ENCODE data around the gene SLF2.

The SLF2 gene

DNA sequence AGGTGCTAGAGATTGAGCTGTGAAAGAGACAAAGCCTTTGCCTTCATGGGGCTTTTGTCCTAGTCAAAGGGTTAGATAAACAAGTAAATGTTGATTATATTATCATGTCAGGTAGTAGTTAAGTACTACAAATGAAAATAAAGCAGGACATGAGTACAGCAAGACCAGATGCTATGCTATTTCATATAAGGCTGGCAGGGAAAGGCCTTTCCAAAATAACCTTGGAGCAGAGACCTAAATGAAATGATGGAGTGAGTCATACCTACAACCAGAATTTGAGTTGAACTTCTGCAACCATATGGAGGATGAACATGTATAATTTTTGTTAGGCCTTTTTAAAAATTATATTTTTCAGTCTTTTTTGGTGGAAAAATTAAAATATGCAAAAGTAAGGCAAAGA is 33.0 kb downstream of the SLF2 start:
- no peaks in the 10 kb centered on the region for H3K27me3 ChIP-seq (replicated peaks; ENCODE audit: control insufficient read depth, insufficient read depth, low read length)
- no peak overlapping the region for H3K4me3 ChIP-seq (replicated peaks; ENCODE audit: low read depth, low read length)
- H3K36me3 ChIP-seq (ENCODE audit: control insufficient read depth, insufficient read depth, low read length), result peaks cover 4% of the 10 kb centered on the region
- no peak for DNase-seq (ENCODE audit: extremely low read depth, insufficient read length)
- TF ChIP-seq, protein P1, sequence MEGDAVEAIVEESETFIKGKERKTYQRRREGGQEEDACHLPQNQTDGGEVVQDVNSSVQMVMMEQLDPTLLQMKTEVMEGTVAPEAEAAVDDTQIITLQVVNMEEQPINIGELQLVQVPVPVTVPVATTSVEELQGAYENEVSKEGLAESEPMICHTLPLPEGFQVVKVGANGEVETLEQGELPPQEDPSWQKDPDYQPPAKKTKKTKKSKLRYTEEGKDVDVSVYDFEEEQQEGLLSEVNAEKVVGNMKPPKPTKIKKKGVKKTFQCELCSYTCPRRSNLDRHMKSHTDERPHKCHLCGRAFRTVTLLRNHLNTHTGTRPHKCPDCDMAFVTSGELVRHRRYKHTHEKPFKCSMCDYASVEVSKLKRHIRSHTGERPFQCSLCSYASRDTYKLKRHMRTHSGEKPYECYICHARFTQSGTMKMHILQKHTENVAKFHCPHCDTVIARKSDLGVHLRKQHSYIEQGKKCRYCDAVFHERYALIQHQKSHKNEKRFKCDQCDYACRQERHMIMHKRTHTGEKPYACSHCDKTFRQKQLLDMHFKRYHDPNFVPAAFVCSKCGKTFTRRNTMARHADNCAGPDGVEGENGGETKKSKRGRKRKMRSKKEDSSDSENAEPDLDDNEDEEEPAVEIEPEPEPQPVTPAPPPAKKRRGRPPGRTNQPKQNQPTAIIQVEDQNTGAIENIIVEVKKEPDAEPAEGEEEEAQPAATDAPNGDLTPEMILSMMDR (IDR thresholded peaks at IDR 0.05; ENCODE audit: insufficient read depth, low read length, poor library complexity, severe bottlenecking), result no peak

DNA sequence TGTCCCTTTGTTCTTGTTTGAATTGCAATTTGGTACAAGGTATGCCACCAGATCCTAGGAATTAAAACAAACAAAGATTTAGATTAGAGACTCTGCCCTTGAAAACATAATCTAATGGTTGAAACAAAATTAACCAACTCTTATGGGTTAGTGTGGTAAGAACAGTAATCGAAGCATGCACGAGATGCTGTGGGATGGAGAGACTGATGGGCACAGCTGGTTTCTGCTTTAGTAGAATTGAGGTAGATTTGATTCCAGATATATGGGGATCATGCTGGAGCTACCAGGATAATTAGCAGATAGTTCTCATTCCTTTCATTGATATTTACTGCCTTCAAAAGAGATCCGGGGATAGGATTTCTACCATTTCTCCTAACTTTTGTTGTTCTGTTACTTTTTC is 36.2 kb downstream of the SLF2 start:
- H3K27me3 ChIP-seq (replicated peaks; ENCODE audit: control insufficient read depth, insufficient read depth, low read length), result no peaks in the 10 kb centered on the region
- TF ChIP-seq, protein P1 (IDR thresholded peaks at IDR 0.05; ENCODE audit: insufficient read depth, low read length, poor library complexity, severe bottlenecking), result no peak
- DNase-seq (ENCODE audit: extremely low read depth, insufficient read length), result no peak
- H3K4me3 ChIP-seq (replicated peaks; ENCODE audit: low read depth, low read length), result no peak overlapping the region
- H3K36me3 ChIP-seq (ENCODE audit: control insufficient read depth, insufficient read depth, low read length), result peaks cover 5% of the 10 kb centered on the region

DNA sequence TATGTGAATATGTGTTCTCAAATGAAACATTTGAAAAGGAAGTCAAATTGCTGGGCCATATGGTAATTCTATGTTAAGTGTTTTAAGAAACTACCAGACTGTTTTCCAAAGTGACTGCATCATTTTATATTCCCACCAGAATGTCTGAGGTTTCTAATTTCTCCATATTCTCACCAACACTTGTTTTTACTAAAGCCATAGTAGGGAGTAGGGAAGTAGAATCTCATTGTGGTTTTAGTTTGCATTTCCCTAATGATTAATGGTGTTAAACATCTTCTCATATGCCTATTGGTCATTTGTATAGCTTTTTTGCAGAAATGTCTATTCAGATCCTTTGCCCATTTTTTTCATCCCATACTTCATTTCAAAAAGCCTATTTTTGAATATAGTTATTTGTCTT is 47.5 kb downstream of the SLF2 start:
- DNase-seq (ENCODE audit: extremely low read depth, insufficient read length), result no peak
- TF ChIP-seq, protein P1 (IDR thresholded peaks at IDR 0.05; ENCODE audit: insufficient read depth, low read length, poor library complexity, severe bottlenecking), result no peak
- Histone ChIP-seq H3K4me3 (replicated peaks; ENCODE audit: low read depth, low read length) (no peak overlapping the region), H3K27me3 (replicated peaks; ENCODE audit: control insufficient read depth, insufficient read depth, low read length) (no peaks in the 10 kb centered on the region), H3K36me3 (ENCODE audit: control insufficient read depth, insufficient read depth, low read length) (peaks cover 4% of the 10 kb centered on the region)

DNA sequence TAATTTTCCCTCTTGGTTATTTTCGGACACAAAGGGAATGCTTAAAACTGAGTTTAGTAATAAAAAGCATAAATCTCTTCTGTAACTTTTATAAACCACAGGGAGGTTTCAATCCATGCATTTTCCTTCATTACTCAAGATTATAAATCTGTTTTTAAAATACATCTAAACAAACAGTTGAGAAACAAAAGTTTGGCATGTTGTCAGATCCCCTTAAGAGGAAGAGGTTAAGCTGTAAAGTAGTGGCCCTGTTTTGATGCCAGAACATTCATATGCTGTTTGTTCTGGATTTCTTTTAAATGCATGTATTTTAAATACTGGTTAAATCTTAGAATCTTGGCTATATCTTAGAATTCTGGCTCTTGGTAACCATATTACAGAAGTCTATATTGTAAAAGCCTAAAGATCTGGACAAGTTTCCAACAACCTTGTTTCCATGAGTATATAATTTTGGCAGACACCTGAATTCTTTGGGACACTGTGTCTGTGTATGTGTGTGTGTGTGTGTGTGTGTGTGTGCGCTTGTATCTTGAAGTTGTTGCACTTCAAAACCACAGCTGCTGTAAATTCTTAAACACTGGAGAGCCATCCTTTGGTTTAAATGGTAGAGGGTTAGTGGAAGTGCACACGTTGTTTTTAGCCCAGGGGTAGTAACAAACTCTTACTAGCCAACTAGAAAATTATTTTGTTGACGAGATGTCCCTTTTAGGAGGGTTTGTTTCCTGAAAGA is 49.8 kb downstream of the SLF2 start:
- TF ChIP-seq, protein P1 (IDR thresholded peaks at IDR 0.05; ENCODE audit: insufficient read depth, low read length, poor library complexity, severe bottlenecking), result no peak
- Histone ChIP-seq H3K4me3 (replicated peaks; ENCODE audit: low read depth, low read length) (no peak overlapping the region), H3K27me3 (replicated peaks; ENCODE audit: control insufficient read depth, insufficient read depth, low read length) (no peaks in the 10 kb centered on the region), H3K36me3 (ENCODE audit: control insufficient read depth, insufficient read depth, low read length) (peaks cover 6% of the 10 kb centered on the region)
- DNase-seq (ENCODE audit: extremely low read depth, insufficient read length), result no peak

DNA sequence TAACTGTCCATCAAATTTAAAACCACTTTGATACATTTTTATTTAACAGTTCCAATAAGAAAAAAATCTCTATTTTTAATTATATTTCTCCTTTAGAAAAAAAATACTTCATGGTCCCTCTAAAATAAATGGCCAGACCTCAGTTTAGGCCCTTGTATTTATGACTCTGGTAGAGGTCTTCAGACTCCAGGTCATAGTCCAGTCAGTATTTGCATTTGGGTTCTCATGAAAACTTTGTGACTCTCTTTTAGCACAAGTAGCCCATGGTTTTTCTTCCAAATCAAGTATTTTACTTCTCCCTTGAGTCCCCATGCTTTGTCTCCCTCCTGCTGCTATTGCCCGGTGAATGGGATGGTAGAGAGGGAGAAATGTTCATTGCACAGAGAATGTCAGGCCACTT is 51.1 kb downstream of the SLF2 start:
- H3K27me3 ChIP-seq (replicated peaks; ENCODE audit: control insufficient read depth, insufficient read depth, low read length), result no peaks in the 10 kb centered on the region
- no peak for DNase-seq (ENCODE audit: extremely low read depth, insufficient read length)
- no peak overlapping the region for H3K4me3 ChIP-seq (replicated peaks; ENCODE audit: low read depth, low read length)
- peaks cover 5% of the 10 kb centered on the region for H3K36me3 ChIP-seq (ENCODE audit: control insufficient read depth, insufficient read depth, low read length)
- TF ChIP-seq, protein P1 (IDR thresholded peaks at IDR 0.05; ENCODE audit: insufficient read depth, low read length, poor library complexity, severe bottlenecking), result no peak

DNA sequence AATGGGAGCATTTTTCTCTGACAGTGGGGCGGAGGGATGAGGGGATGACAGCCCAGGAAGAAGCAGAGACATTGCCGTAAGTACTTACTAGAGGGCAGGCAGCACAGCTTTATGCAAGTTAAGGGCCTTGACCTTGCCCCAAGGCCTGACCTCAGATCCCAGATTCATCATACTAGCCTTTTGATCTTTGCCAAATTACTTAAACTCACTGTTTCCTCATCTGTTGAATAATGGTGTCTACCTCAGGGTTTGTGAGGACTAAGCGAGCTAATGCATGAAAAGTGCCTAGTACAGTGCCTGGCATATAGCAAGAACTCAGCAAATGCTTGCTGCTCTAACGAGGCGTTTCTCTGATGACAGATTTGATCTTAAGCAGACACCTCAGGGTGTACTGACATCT is 53.1 kb downstream of the SLF2 start:
- H3K36me3 ChIP-seq (ENCODE audit: control insufficient read depth, insufficient read depth, low read length), result peaks cover 5% of the 10 kb centered on the region
- H3K4me3 ChIP-seq (replicated peaks; ENCODE audit: low read depth, low read length), result no peak overlapping the region
- no peaks in the 10 kb centered on the region for H3K27me3 ChIP-seq (replicated peaks; ENCODE audit: control insufficient read depth, insufficient read depth, low read length)
- no peak for DNase-seq (ENCODE audit: extremely low read depth, insufficient read length)
- TF ChIP-seq, protein P1 (IDR thresholded peaks at IDR 0.05; ENCODE audit: insufficient read depth, low read length, poor library complexity, severe bottlenecking), result no peak

All from GM06990 (cell line).